B cell (primary cell): ENCODE data around the gene S1PR3. TPM values are rescaled to one million over a fixed set of nuclear protein-coding genes. Genes with fewer than 3 reads are reported as not detected.

Experiments
- ATAC-seq: fragments of 200-7000 bp; cut with Tn5 transposase; one replicate; pipeline ENCODE4 v1.10.0; 2021; ENCODE audit warnings: low read depth, mild to moderate bottlenecking, moderate number of reproducible peaks, moderate library complexity
- CTCF ChIA-PET: fragments of 350-600 bp; sonication (Branson Sonifier 250); formaldehyde crosslinking; loops from one replicate; lab custom pipeline; 2021; ENCODE audit warnings: antibody characterized with exemption, inconsistent platforms; lab: Charles Lee
- POLR2A ChIA-PET: fragments of 350-600 bp; sonication (Branson Sonifier 250); formaldehyde crosslinking; loops from one replicate; lab custom pipeline; 2021; ENCODE audit warnings: antibody characterized with exemption; lab: Charles Lee
- DNase-seq: peaks from one replicate; pipeline ENCODE4 v3.0.0; 2013
- H2AFZ ChIP-seq: 2 replicates; pipeline ENCODE4 v1.6.1; 2012; ENCODE audit warnings: mild to moderate bottlenecking, low read depth, low read length; ENCODE audit not compliant: insufficient read depth, poor library complexity, severe bottlenecking
- H3K27ac ChIP-seq, 2 donors: 1 replicate in 1 of 2; 2 replicates in 1 of 2; pipeline ENCODE4 v1.5.1; 2012 to 2013; ENCODE audit warnings: low read length in 2 of 2, mild to moderate bottlenecking in 2 of 2, moderate library complexity in 1 of 2
- H3K27me3 ChIP-seq, 4 experiments: fragments of 200-600 bp in 1 of 4; sonication (generic) in 1 of 4; replicated peaks in 1 of 4; 1 replicate in 2 of 4; 2 replicates in 2 of 4; pipeline versions ENCODE4 v1.6.1 to v1.7.0; 2013 to 2016; ENCODE audit warnings: low read length in 3 of 4, mild to moderate bottlenecking in 2 of 4, mixed read lengths in 1 of 4, moderate library complexity in 1 of 4; ENCODE audit not compliant: insufficient read depth in 4 of 4, control insufficient read depth in 3 of 4; ENCODE audit errors: control extremely low read depth in 1 of 4
- H3K36me3 ChIP-seq, 2 experiments: replicated peaks in 1 of 2; 1 replicate in 1 of 2; 2 replicates in 1 of 2; pipeline versions ENCODE4 v1.6.1 to v1.7.1; 2013; ENCODE audit warnings: low read length in 1 of 2; ENCODE audit not compliant: insufficient read depth in 2 of 2, control insufficient read depth in 1 of 2; ENCODE audit errors: control extremely low read depth in 1 of 2, extremely low read depth in 1 of 2
- H3K4me1 ChIP-seq, 2 donors: fragments of 200-600 bp in 1 of 2; sonication (generic) in 1 of 2; 1 replicate in 1 of 2; 2 replicates in 1 of 2; pipeline versions ENCODE4 v1.5.1 to v1.6.1; 2013 to 2017; ENCODE audit warnings: low read length in 2 of 2; ENCODE audit not compliant: control insufficient read depth in 2 of 2, insufficient read depth in 2 of 2
- H3K4me2 ChIP-seq: replicated peaks from 2 replicates; pipeline ENCODE3; 2012; ENCODE audit warnings: mild to moderate bottlenecking, low read depth, low read length; ENCODE audit not compliant: poor library complexity, severe bottlenecking
- H3K4me3 ChIP-seq, 5 experiments: fragments of 200-600 bp in 1 of 5; sonication (generic) in 1 of 5; 1 replicate in 3 of 5; 2 replicates in 2 of 5; pipeline versions ENCODE4 v1.5.1 to v1.7.0; 2011 to 2016; ENCODE audit warnings: low read length in 4 of 5, mild to moderate bottlenecking in 4 of 5, low read depth in 2 of 5, control low read depth in 1 of 5, moderate library complexity in 1 of 5; ENCODE audit not compliant: insufficient read depth in 1 of 5; ENCODE audit errors: control extremely low read depth in 1 of 5, extremely low read depth in 1 of 5
- H3K79me2 ChIP-seq: fragments of 200-600 bp; sonication (generic); one replicate; pipeline ENCODE4 v1.6.0; 2016; ENCODE audit warnings: low read length; ENCODE audit not compliant: control insufficient read depth, insufficient read depth
- H3K9ac ChIP-seq: fragments of 200-600 bp; sonication (generic); 2 replicates; pipeline ENCODE4 v1.6.1; 2017; ENCODE audit warnings: mild to moderate bottlenecking, low read length, moderate library complexity
- H3K9me3 ChIP-seq, 3 donors: one replicate each; pipeline versions ENCODE4 v1.6.1 to v1.7.1; 2013; ENCODE audit warnings: low read length in 2 of 3; ENCODE audit not compliant: control insufficient read depth in 2 of 3, insufficient read depth in 1 of 3; ENCODE audit errors: control extremely low read depth in 1 of 3
- H4K20me1 ChIP-seq: 2 replicates; pipeline ENCODE4 v1.6.0; 2012; ENCODE audit warnings: mild to moderate bottlenecking, low read length; ENCODE audit not compliant: insufficient read depth, control insufficient read depth, poor library complexity, severe bottlenecking
- H3K27ac Mint-ChIP-seq: one replicate; pipeline ENCODE4 v1.8.0; 2021; ENCODE audit warnings: mixed read lengths
- H3K27me3 Mint-ChIP-seq: one replicate; pipeline ENCODE4 v1.8.0; 2021; ENCODE audit warnings: mixed read lengths
- H3K4me1 Mint-ChIP-seq: one replicate; pipeline ENCODE4 v1.8.0; 2021; ENCODE audit warnings: mixed read lengths
- H3K4me3 Mint-ChIP-seq: one replicate; pipeline ENCODE4 v1.8.0; 2021; ENCODE audit warnings: mixed read lengths
- H3K9me3 Mint-ChIP-seq: one replicate; pipeline ENCODE4 v1.8.0; 2022; ENCODE audit warnings: mixed read lengths; ENCODE audit not compliant: insufficient read depth
- CTCF ChIP-seq: fragments of 200-600 bp; IDR thresholded peaks from one replicate; pipeline ENCODE4 v1.8.0; 2022; ENCODE audit warnings: antibody characterized with exemption, mild to moderate bottlenecking
- EZH2 ChIP-seq: IDR thresholded peaks from 2 replicates; pipeline ENCODE4 v1.6.1; 2012; ENCODE audit warnings: borderline replicate concordance, low read depth, mild to moderate bottlenecking, moderate library complexity, low read length; ENCODE audit not compliant: insufficient read depth, poor library complexity, severe bottlenecking
- WGBS: methylation state at CpG from one replicate; pipeline ENCODE4 v1.1.5; 2013; ENCODE audit warnings: missing lambda C conversion rate; ENCODE audit not compliant: insufficient coverage; 5-methylcytosine and 5-hydroxymethylcytosine counted together
- intact Hi-C: fragments of 100-400 bp; cut with micrococcal nuclease; formaldehyde crosslinking; loops from one replicate; pipeline ENCODE4 v1.10.0; 2022
- polyA plus RNA-seq: library from polyadenylated mRNA; depleted of rRNA; stranded (reverse); fragments of >200 nt; gene quantifications from 2 replicates; pipeline ENCODE4 v1.2.3, GENCODE V29; 2012
- total RNA-seq, 2 donors: library from RNA; stranded (reverse); fragments of 120-200 nt in 1 of 2; gene quantifications; 1 replicate in 1 of 2; 2 replicates in 1 of 2; pipeline versions ENCODE4 v1.2.3 to v1.2.4, GENCODE V29; 2013 to 2022

The S1PR3 gene
- total and polyA plus RNA-seq, 2 donors (not counting 1 experiment from before 2014, with no cell fraction given): 0.25 TPM; not detected in 1

- no peak overlapping the region for H3K27ac ChIP-seq
- H3K4me3 Mint-ChIP-seq: no peak overlapping the region
- H2AFZ ChIP-seq: no peak overlapping the region
- ATAC-seq: no peak
- 84% methylated on average over 4 of the region's 4 CpGs for WGBS
- no peak overlapping the region for H3K4me3 ChIP-seq
- no peaks in the 10 kb centered on the region for H3K36me3 ChIP-seq
- no peaks in the 10 kb centered on the region for H4K20me1 ChIP-seq
- ChIA-PET POLR2A (no interaction called here), CTCF (no interaction called here)
- H3K4me1 ChIP-seq: no peaks in the 10 kb centered on the region
- no peaks in the 10 kb centered on the region for H3K79me2 ChIP-seq
- H3K9ac ChIP-seq: no peak overlapping the region
- peaks cover 0 to 7% (median 0%) of the 10 kb centered on the region in 3 donors for H3K9me3 ChIP-seq
- H3K4me1 Mint-ChIP-seq: no peaks in the 10 kb centered on the region
- intact Hi-C loops: no loop called here
- H3K27me3 Mint-ChIP-seq: peaks cover under 1% of the 10 kb centered on the region
- TF ChIP-seq CTCF (no peak), EZH2 (no peak)
- no peak overlapping the region for H3K27ac Mint-ChIP-seq
- no peak for DNase-seq
- H3K9me3 Mint-ChIP-seq: no peaks in the 10 kb centered on the region
- H3K27me3 ChIP-seq: no peaks in the 10 kb centered on the region
- no peak overlapping the region for H3K4me2 ChIP-seq
Observed at GRCh38 chr9:89020754-89021153, 29.5 kb downstream of the S1PR3 start.

GRCh38 chr9:89021154-89021803 is 30.0 kb downstream of the S1PR3 start:
- Histone ChIP-seq H4K20me1 (no peaks in the 10 kb centered on the region), H3K79me2 (no peaks in the 10 kb centered on the region), H3K4me3 (no peak overlapping the region), H3K36me3 (no peaks in the 10 kb centered on the region), H3K27ac (no peak overlapping the region), H2AFZ (no peak overlapping the region), H3K4me1 (no peaks in the 10 kb centered on the region), H3K27me3 (no peaks in the 10 kb centered on the region), H3K9ac (no peak overlapping the region), H3K9me3 (peaks cover 0 to 7% (median 0%) of the 10 kb centered on the region in 3 donors), H3K4me2 (no peak overlapping the region)
- no peaks in the 10 kb centered on the region for H3K9me3 Mint-ChIP-seq
- TF ChIP-seq EZH2: no peak
- no peak for TF ChIP-seq CTCF
- no peak for DNase-seq
- no peak for ATAC-seq
- intact Hi-C loops: no loop called here
- 95% methylated on average over 5 of the region's 8 CpGs for WGBS
- peaks cover 2% of the 10 kb centered on the region for H3K27me3 Mint-ChIP-seq
- POLR2A ChIA-PET: no interaction called here
- no peak overlapping the region for H3K4me3 Mint-ChIP-seq
- CTCF ChIA-PET: no interaction called here
- H3K4me1 Mint-ChIP-seq: no peaks in the 10 kb centered on the region
- no peak overlapping the region for H3K27ac Mint-ChIP-seq
